ENCODE data around the gene AOC2. TPM values are rescaled to one million over a fixed set of nuclear protein-coding genes. Genes with fewer than 3 reads are reported as not detected.
"Not testable (repeated sequence)": the region's sequence is repeated elsewhere in the genome, so short reads cannot be mapped to it uniquely, and the experiment has no call there.

AOC2 gene
- total RNA-seq, 4 donors from 2014 or later, result 0.55 to 6.0 (median 1.1) TPM

DNA sequence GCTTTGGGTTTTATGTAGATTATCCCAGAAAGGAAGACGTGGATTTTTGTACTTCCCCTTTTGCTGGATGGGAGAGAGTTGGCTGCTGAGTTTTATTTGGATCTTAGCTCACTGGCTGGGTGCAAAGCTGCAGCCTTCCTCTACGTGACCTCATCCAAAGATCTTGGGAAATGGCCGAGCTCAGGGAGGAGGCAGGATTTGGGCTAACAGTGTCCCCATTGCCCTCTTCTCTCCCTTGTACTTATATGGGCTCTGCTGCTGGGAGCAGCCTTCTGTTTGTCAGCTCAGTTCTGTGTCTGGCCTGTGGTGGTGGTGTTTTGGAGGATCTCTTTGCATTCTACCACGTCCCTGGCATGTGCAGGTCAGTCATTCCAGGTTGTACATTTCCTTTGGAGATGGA, 8.6 kb downstream of the AOC2 start:
- Histone ChIP-seq H3K9me3 (no peaks in the 10 kb centered on the region), H3K36me3 (no peaks in the 10 kb centered on the region), H3K27ac (peak overlapping the region; percentile 76 to 85 (median 79)), H3K4me3 (peak overlapping the region in 3 of 4 donors; percentile 26 to 46 (median 28)), H3K4me1 (peaks cover 5 to 20% (median 15%) of the 10 kb centered on the region in 4 donors), H3K27me3 (peaks cover 23% of the 10 kb centered on the region)
- no peak for DNase-seq
- 48 to 67% methylated on average over 3 to 4 of the region's 4 CpGs for WGBS, 2 donors (ENCODE audit: low coverage in 1 of 2)
- intact Hi-C loops (cut with DNase I; ENCODE audit: low total_unique reads), result no loop called here
- TF ChIP-seq POLR2A (IDR thresholded peaks at IDR 0.05), result peak; percentile 15
- peak; percentile 4 to 46 (median 12) for TF ChIP-seq POLR2AphosphoS5 (IDR thresholded peaks at IDR 0.05)
- no peak for TF ChIP-seq EP300 (IDR thresholded peaks at IDR 0.05; ENCODE audit: low read depth)
- in situ Hi-C loops (cut with MboI; ENCODE audit: low pct_ligation_motif_present in 1 of 4, low pct_unique_long_range_greater_than_20kb in 1 of 4, low sequenced_read_pairs in 3 of 4), result loop anchor here in 1 of 4 donors (10.0 kb wide), 1 partner anchor 72 kb away; no protein-coding TSS in a partner anchor

GRCh38 chr17:42853597-42853967, 9.2 kb downstream of the AOC2 start:
- peak overlapping the region; percentile 76 to 85 (median 79) for H3K27ac ChIP-seq
- H3K4me3 ChIP-seq, result peak overlapping the region in 3 of 4 donors; percentile 26 to 46 (median 28)
- H3K27me3 ChIP-seq, result peaks cover 20% of the 10 kb centered on the region
- peak; percentile 28 for DNase-seq
- TF ChIP-seq POLR2A (IDR thresholded peaks at IDR 0.05) (no peak), EP300 (IDR thresholded peaks at IDR 0.05; ENCODE audit: low read depth) (no peak), CTCF (IDR thresholded peaks at IDR 0.05) (no peak), POLR2AphosphoS5 (IDR thresholded peaks at IDR 0.05) (no peak)
- peaks cover 5 to 20% (median 15%) of the 10 kb centered on the region in 4 donors for H3K4me1 ChIP-seq
- in situ Hi-C loops (cut with MboI; ENCODE audit: low pct_ligation_motif_present in 1 of 4, low pct_unique_long_range_greater_than_20kb in 1 of 4, low sequenced_read_pairs in 3 of 4), result loop anchor here in 1 of 4 donors (10.0 kb wide), 1 partner anchor 71 kb away; no protein-coding TSS in a partner anchor
- no peaks in the 10 kb centered on the region for H3K9me3 ChIP-seq
- intact Hi-C loops (cut with DNase I; ENCODE audit: low total_unique reads), result no loop called here
- no peaks in the 10 kb centered on the region for H3K36me3 ChIP-seq
- 27 to 52% methylated on average over 2 to 5 of the region's 5 CpGs for WGBS, 2 donors (ENCODE audit: low coverage in 1 of 2)

DNA sequence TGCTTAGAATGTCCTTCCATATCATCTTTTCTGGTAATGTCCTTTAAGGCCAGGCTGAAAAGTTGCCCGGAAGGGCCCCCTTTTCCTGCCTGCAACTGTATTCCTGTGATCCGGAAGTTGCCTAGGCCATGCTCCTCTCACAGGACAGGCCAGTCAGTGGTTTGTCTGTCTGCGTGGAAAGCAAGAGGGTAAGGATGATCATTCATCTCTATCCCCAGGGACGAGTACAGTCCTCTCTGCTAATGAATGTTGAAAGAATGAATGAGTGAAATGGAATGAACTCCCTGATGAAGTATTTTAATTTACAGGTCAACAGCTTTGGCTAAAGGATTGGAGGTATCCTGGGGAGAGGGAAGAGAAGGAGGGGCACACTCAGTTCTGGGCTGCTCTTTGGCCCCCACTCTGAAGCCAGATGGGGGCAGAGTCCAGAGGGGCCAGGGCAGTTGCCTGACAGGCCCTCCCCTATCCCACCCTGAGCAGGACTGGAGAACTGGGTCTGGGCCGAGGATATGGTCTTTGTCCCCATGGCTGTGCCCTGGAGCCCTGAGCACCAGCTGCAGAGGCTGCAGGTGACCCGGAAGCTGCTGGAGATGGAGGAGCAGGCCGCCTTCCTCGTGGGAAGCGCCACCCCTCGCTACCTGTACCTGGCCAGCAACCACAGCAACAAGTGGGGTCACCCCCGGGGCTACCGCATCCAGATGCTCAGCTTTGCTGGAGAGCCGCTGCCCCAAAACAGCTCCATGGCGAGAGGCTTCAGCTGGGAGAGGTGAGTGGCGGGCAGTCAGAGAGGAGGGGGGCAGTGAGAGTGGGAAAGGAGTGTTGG, 9.8 kb downstream of the AOC2 start:
- Histone ChIP-seq H3K4me1 (peaks cover 5 to 20% (median 15%) of the 10 kb centered on the region in 4 donors), H3K4me3 (peak overlapping the region in 3 of 4 donors; percentile 26 to 46 (median 28))

DNA sequence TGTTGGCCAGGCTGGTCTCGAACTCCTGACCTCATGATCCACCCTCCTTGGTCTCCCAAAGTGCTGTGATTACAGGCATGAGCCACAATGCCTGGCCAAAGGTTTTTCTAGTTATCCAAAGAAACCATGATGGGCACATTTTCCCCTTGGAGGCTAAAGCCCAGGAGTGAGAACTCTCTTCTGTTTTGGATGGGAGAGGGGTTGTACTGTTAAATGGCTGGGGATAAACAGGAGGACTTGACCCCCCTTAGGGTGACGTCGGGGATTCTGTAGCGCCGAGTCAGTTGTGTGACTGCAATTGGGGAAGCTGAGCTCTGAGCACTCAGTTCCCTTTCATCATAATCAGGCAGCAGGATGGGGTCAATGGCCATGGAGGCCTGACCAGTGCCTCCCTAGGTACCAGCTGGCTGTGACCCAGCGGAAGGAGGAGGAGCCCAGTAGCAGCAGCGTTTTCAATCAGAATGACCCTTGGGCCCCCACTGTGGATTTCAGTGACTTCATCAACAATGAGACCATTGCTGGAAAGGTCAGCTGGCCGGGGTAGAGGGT, 10.7 kb downstream of the AOC2 start:
- Histone ChIP-seq H3K4me3 (peak overlapping the region in 1 of 4 donors; percentile 46), H3K27ac (peak overlapping the region in 3 of 4 donors; percentile 20 to 80 (median 35)), H3K4me1 (peaks cover 0 to 13% (median 8%) of the 10 kb centered on the region in 4 donors), H3K27me3 (peaks cover 7% of the 10 kb centered on the region), H3K36me3 (no peaks in the 10 kb centered on the region), H3K9me3 (no peaks in the 10 kb centered on the region)
- WGBS, 2 donors (ENCODE audit: low coverage in 1 of 2), result 65% methylated on average over 8 of the region's 8 CpGs; no CpG with 5 or more reads in 1 of the 2 donors
- DNase-seq, result no peak
- intact Hi-C loops (cut with DNase I; ENCODE audit: low total_unique reads) (no loop called here), in situ Hi-C loops (cut with MboI; ENCODE audit: low pct_ligation_motif_present in 1 of 4, low pct_unique_long_range_greater_than_20kb in 1 of 4, low sequenced_read_pairs in 3 of 4) (loop anchor here in 1 of 4 donors (10.0 kb wide), 1 partner anchor 70 kb away; no protein-coding TSS in a partner anchor)
- TF ChIP-seq POLR2A (IDR thresholded peaks at IDR 0.05), result no peak
- TF ChIP-seq POLR2AphosphoS5 (IDR thresholded peaks at IDR 0.05), result no peak
- TF ChIP-seq EP300 (IDR thresholded peaks at IDR 0.05; ENCODE audit: low read depth), result no peak
- TF ChIP-seq CTCF (IDR thresholded peaks at IDR 0.05), result no peak

More for the DNA sequence above, 9.8 kb downstream of the AOC2 start:
- intact Hi-C loops (cut with DNase I; ENCODE audit: low total_unique reads), result no loop called here
- H3K36me3 ChIP-seq, result no peaks in the 10 kb centered on the region
- WGBS, 2 donors (ENCODE audit: low coverage in 1 of 2), result 73 to 74% methylated on average over 5 to 13 of the region's 15 CpGs
- peaks cover 14% of the 10 kb centered on the region for H3K27me3 ChIP-seq
- no peak for TF ChIP-seq POLR2AphosphoS5 (IDR thresholded peaks at IDR 0.05)
- TF ChIP-seq EP300 (IDR thresholded peaks at IDR 0.05; ENCODE audit: low read depth), result no peak
- no peak for TF ChIP-seq POLR2A (IDR thresholded peaks at IDR 0.05)
- TF ChIP-seq CTCF (IDR thresholded peaks at IDR 0.05), result no peak
- DNase-seq, result no peak
- H3K9me3 ChIP-seq, result no peaks in the 10 kb centered on the region
- H3K27ac ChIP-seq, result peak overlapping the region; percentile 76 to 85 (median 79)
- in situ Hi-C loops (cut with MboI; ENCODE audit: low pct_ligation_motif_present in 1 of 4, low pct_unique_long_range_greater_than_20kb in 1 of 4, low sequenced_read_pairs in 3 of 4), result loop anchor here in 1 of 4 donors (10.0 kb wide), 1 partner anchor 71 kb away; no protein-coding TSS in a partner anchor

DNA sequence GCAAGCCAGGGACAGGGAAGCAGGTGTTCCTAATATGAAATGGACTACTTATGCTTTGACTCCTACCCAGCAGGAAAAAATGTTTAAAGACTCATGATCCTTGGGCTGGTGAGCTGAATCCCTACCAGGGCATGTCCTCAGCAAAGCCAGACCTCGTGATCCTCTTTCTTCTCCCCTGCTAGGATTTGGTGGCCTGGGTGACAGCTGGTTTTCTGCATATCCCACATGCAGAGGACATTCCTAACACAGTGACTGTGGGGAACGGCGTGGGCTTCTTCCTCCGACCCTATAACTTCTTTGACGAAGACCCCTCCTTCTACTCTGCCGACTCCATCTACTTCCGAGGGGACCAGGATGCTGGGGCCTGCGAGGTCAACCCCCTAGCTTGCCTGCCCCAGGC, 11.7 kb downstream of the AOC2 start:
- H3K4me1 ChIP-seq; H3K9me3 ChIP-seq; H3K4me3 ChIP-seq; intact Hi-C loops (cut with DNase I; ENCODE audit: low total_unique reads); H3K27me3 ChIP-seq; DNase-seq; H3K36me3 ChIP-seq: not testable (repeated sequence)
- in situ Hi-C loops (cut with MboI; ENCODE audit: low pct_ligation_motif_present in 1 of 4, low pct_unique_long_range_greater_than_20kb in 1 of 4, low sequenced_read_pairs in 3 of 4), result loop anchor here in 1 of 4 donors (10.0 kb wide), 1 partner anchor 69 kb away; no protein-coding TSS in a partner anchor
- peak overlapping the region in 2 of 4 donors; percentile 35 to 80 for H3K27ac ChIP-seq
- 90% methylated on average over 8 of the region's 8 CpGs; no CpG with 5 or more reads in 1 of the 2 donors for WGBS, 2 donors (ENCODE audit: low coverage in 1 of 2)

GRCh38 chr17:42856516-42856915, 12.1 kb downstream of the AOC2 start:
- not testable (repeated sequence) for DNase-seq

More at GRCh38 chr17:42856516-42856915, 12.1 kb downstream of the AOC2 start:
- in situ Hi-C loops (cut with MboI; ENCODE audit: low pct_ligation_motif_present in 1 of 4, low pct_unique_long_range_greater_than_20kb in 1 of 4, low sequenced_read_pairs in 3 of 4), result loop anchor here in 1 of 4 donors (10.0 kb wide), 1 partner anchor 68 kb away; no protein-coding TSS in a partner anchor
- H3K36me3 ChIP-seq; H3K4me3 ChIP-seq; H3K27me3 ChIP-seq; H3K9me3 ChIP-seq; H3K4me1 ChIP-seq; intact Hi-C loops (cut with DNase I; ENCODE audit: low total_unique reads): not testable (repeated sequence)
- WGBS, 2 donors (ENCODE audit: low coverage in 1 of 2), result 78% methylated on average over 7 of the region's 8 CpGs; no CpG with 5 or more reads in 1 of the 2 donors
- H3K27ac ChIP-seq, result peak overlapping the region in 2 of 4 donors; percentile 25
